ENCODE measurements around the gene GC. TPM values are rescaled to one million over a fixed set of nuclear protein-coding genes. Genes with fewer than 3 reads are reported as not detected.
"Not testable (repeated sequence)": the region's sequence is repeated elsewhere in the genome, so short reads cannot be mapped to it uniquely, and the experiment has no call there.

The GC gene
- total RNA-seq, 2 experiments from 2014 or later = not detected

DNA sequence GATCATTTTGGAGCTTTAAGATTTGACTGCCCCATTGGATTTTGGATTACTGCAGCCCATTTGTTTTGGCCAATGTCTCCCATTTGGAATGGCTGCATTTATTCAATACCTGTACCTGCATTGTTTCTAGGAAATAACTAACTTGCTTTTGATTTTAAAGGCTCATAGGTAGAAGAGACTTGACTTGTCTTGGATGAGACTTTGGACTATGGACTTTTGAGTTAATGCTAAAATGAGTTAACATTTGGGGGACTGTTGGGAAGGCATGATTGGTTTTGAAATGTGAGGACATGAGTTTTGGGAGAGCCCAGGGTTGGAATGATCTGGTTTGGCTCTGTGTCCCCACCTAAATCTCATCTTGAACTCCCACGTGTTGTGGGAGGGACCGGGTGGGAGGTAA lies 45.1 kb downstream of the GC start:
- POLR2A ChIA-PET; H3K27ac Mint-ChIP-seq; H3K4me1 Mint-ChIP-seq; H3K4me3 Mint-ChIP-seq; H3K9me3 Mint-ChIP-seq; ATAC-seq (ENCODE audit: low read depth); DNase-seq; H3K27me3 Mint-ChIP-seq; H3K36me3 Mint-ChIP-seq: not testable (repeated sequence)

- Mint-ChIP-seq H3K36me3 (no peaks in the 10 kb centered on the region), H3K9me3 (peaks cover 4% of the 10 kb centered on the region), H3K4me3 (no peak overlapping the region), H3K27me3 (peaks cover 2% of the 10 kb centered on the region), H3K4me1 (no peaks in the 10 kb centered on the region), H3K27ac (no peak overlapping the region)
- DNase-seq = no peak
- POLR2A ChIA-PET = no interaction called here
- ATAC-seq (ENCODE audit: low read depth) = no peak
Measured at GRCh38 chr4:71732706-71733105, 51.2 kb downstream of the GC start.

- POLR2A ChIA-PET = no interaction called here
- H3K4me3 Mint-ChIP-seq = no peak overlapping the region
- DNase-seq (no peak), ATAC-seq (ENCODE audit: low read depth) (no peak)
- peaks cover 2% of the 10 kb centered on the region for H3K27me3 Mint-ChIP-seq
- H3K4me1 Mint-ChIP-seq = no peaks in the 10 kb centered on the region
- H3K36me3 Mint-ChIP-seq = no peaks in the 10 kb centered on the region
- peaks cover 1% of the 10 kb centered on the region for H3K9me3 Mint-ChIP-seq
- H3K27ac Mint-ChIP-seq = no peak overlapping the region
Measured at GRCh38 chr4:71732066-71732465, 51.8 kb downstream of the GC start.

- Mint-ChIP-seq H3K27me3 (peaks cover 2% of the 10 kb centered on the region), H3K4me3 (no peak overlapping the region), H3K4me1 (no peaks in the 10 kb centered on the region), H3K36me3 (no peaks in the 10 kb centered on the region), H3K27ac (no peak overlapping the region), H3K9me3 (no peaks in the 10 kb centered on the region)
- ATAC-seq (ENCODE audit: low read depth) (no peak), DNase-seq (no peak)
- POLR2A ChIA-PET = no interaction called here
Measured at GRCh38 chr4:71729856-71730255, 54.0 kb downstream of the GC start.

DNA sequence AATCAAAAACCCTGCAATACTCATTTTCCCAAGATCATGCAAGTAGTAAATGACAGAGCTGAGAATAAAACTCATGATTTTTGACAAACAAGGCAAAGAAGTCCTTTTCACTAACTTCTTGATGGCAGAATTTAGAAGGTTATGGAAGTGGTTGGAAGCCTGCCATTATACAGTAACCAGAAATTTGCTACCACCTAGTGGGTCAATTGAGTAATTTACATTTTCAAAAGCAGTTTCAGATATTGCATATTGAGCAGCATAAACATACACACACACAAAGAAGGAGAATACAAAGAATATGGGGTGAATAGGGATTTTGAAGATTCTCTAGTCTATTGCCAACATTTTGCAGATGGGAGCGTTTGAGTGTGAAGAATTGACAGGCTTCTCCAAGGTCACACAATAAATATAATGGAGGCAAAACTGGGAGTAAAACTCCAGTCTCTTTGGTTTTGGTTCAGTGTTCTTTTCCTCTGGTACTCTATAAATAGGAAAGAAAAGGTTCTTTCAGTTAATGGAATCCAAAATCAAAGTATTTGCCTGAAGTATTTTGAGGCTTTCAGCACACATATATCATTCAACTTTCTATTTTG lies 70.2 kb downstream of the GC start:
- Mint-ChIP-seq H3K4me1 (no peaks in the 10 kb centered on the region), H3K36me3 (no peaks in the 10 kb centered on the region), H3K27me3 (peaks cover 8% of the 10 kb centered on the region), H3K4me3 (no peak overlapping the region), H3K9me3 (no peaks in the 10 kb centered on the region), H3K27ac (no peak overlapping the region)
- ATAC-seq (ENCODE audit: low read depth) (no peak), DNase-seq (no peak)
- POLR2A ChIA-PET = no interaction called here

DNA sequence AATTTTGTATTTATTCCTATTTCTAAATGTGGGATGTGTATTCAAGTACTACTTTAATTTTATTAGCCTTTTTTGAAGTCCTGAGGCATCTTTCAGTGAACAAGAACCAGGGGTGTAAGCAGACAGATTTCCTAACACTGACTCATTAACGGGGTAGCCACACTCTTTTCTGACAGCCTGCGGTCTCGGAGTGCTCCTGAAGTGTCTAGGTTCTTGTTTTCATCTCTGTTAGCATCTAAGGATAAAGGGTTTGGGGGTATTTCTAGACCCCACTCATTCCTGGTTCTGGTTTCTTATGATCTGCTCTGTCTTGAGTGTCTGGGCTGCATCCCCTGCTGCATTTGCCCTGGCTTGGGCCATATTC lies 71.9 kb downstream of the GC start:
- POLR2A ChIA-PET = no interaction called here
- no peak overlapping the region for H3K27ac Mint-ChIP-seq
- H3K4me1 Mint-ChIP-seq = no peaks in the 10 kb centered on the region
- no peak for ATAC-seq (ENCODE audit: low read depth)
- H3K9me3 Mint-ChIP-seq = no peaks in the 10 kb centered on the region
- H3K27me3 Mint-ChIP-seq = peaks cover 8% of the 10 kb centered on the region
- DNase-seq = no peak
- H3K4me3 Mint-ChIP-seq = no peak overlapping the region
- no peaks in the 10 kb centered on the region for H3K36me3 Mint-ChIP-seq

- Mint-ChIP-seq H3K27ac (no peak overlapping the region), H3K4me3 (no peak overlapping the region), H3K36me3 (no peaks in the 10 kb centered on the region), H3K27me3 (peaks cover 8% of the 10 kb centered on the region), H3K9me3 (no peaks in the 10 kb centered on the region), H3K4me1 (no peaks in the 10 kb centered on the region)
- no peak for DNase-seq
- no peak for ATAC-seq (ENCODE audit: low read depth)
- POLR2A ChIA-PET = no interaction called here
Measured at GRCh38 chr4:71711044-71711984, 72.6 kb downstream of the GC start.

DNA sequence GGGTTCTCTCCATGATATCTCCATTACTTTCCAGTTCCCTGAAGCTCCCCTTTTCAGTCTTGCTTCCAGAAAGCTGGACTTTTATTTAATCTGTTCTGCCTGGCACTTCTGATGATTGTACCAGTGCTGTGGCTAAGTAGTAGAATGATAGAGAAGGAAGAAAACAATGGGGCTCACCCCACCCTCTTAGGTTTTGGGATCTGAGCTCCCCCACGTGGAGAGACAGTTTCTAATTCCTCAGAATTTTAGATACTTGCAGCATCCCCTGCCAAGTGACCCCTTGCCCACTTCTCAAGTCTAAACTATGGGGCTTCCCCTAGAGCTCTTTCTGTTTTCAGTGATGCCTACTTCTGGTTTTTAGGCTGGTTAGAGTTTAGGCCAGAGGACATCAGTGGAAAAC lies 73.9 kb downstream of the GC start:
- Mint-ChIP-seq H3K27me3 (peaks cover 3% of the 10 kb centered on the region), H3K36me3 (no peaks in the 10 kb centered on the region), H3K4me3 (no peak overlapping the region), H3K4me1 (no peaks in the 10 kb centered on the region), H3K27ac (no peak overlapping the region), H3K9me3 (no peaks in the 10 kb centered on the region)
- DNase-seq = no peak
- POLR2A ChIA-PET = no interaction called here
- no peak for ATAC-seq (ENCODE audit: low read depth)

- ATAC-seq (ENCODE audit: low read depth) (no peak), DNase-seq (no peak)
- H3K36me3 Mint-ChIP-seq = no peaks in the 10 kb centered on the region
- peaks cover 10% of the 10 kb centered on the region for H3K27me3 Mint-ChIP-seq
- H3K27ac Mint-ChIP-seq = no peak overlapping the region
- no peaks in the 10 kb centered on the region for H3K4me1 Mint-ChIP-seq
- POLR2A ChIA-PET = no interaction called here
- H3K9me3 Mint-ChIP-seq = no peaks in the 10 kb centered on the region
- no peak overlapping the region for H3K4me3 Mint-ChIP-seq
Measured at GRCh38 chr4:71698141-71698540, 85.7 kb downstream of the GC start.

- ATAC-seq (ENCODE audit: low read depth) = no peak
- H3K4me3 Mint-ChIP-seq = no peak overlapping the region
- no peak for DNase-seq
- POLR2A ChIA-PET = no interaction called here
- peaks cover 8% of the 10 kb centered on the region for H3K27me3 Mint-ChIP-seq
- H3K27ac Mint-ChIP-seq = no peak overlapping the region
- H3K9me3 Mint-ChIP-seq = no peaks in the 10 kb centered on the region
- no peaks in the 10 kb centered on the region for H3K36me3 Mint-ChIP-seq
- no peaks in the 10 kb centered on the region for H3K4me1 Mint-ChIP-seq
Measured at GRCh38 chr4:71697031-71697430, 86.8 kb downstream of the GC start.

DNA sequence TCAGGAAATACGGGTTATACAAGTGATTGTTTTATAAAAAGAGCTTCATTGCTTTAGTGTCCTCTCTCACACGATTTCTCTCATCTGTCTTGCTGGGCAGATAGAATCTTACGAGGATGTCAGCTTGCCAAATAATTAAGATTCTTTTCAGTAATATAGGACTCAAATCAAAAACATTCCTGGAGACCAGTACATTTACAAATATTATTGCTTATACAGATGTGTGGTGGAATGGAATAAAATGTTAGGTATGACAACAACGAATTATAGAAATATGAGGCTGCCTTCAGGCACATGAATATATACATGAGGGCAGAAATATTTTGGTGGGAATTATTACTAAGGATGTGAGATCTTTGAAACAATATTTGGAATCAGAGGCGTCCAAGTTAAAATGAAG lies 88.9 kb downstream of the GC start:
- H3K9me3 Mint-ChIP-seq = no peaks in the 10 kb centered on the region
- H3K4me1 Mint-ChIP-seq = no peaks in the 10 kb centered on the region
- ATAC-seq (ENCODE audit: low read depth) = no peak
- POLR2A ChIA-PET = no interaction called here
- H3K36me3 Mint-ChIP-seq = no peaks in the 10 kb centered on the region
- H3K27ac Mint-ChIP-seq = no peak overlapping the region
- DNase-seq = no peak
- peaks cover 6% of the 10 kb centered on the region for H3K27me3 Mint-ChIP-seq
- H3K4me3 Mint-ChIP-seq = no peak overlapping the region

DNA sequence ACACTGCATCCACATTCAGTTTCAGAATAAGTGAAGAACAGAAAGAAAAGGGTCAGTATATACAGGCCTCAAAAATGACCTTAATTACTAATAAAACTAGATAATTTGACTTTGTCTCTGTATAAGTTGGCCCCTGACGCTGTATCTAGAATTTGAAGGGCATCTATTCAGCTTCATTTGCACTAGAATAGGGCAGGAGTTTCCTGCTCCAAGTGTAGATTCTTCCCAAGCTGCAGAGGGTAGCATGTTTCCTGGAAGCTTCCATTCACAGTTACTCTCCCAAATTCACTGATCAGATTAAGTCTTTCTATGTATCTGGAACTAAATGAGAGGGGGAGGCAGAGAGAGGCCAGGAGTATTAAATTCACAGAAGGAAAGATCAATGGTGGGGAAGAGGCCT lies 90.9 kb downstream of the GC start:
- Mint-ChIP-seq H3K27me3 (no peaks in the 10 kb centered on the region), H3K36me3 (no peaks in the 10 kb centered on the region), H3K27ac (no peak overlapping the region), H3K4me3 (no peak overlapping the region), H3K4me1 (no peaks in the 10 kb centered on the region), H3K9me3 (no peaks in the 10 kb centered on the region)
- POLR2A ChIA-PET = no interaction called here
- DNase-seq = no peak
- no peak for ATAC-seq (ENCODE audit: low read depth)

DNA sequence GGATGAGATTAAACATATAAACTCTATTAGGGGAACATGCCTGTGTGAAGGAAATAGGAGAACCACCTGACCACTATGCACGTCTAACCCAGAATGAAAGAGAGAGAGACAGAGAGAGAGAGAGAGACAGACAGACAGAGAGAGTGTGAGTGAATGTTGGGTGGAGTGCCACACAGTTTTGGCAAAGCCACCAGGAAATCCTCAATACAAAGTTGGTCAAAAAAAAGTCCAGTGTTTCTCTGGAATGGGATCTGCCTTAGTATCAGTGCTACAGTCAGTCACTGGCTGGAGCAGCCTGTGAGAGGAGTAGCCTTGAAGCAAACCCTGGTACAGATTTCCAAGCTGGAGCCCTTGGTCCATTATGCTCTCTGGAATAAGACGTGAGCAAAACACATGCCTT lies 91.7 kb downstream of the GC start:
- Mint-ChIP-seq H3K27ac (no peak overlapping the region), H3K27me3 (no peaks in the 10 kb centered on the region), H3K36me3 (no peaks in the 10 kb centered on the region), H3K9me3 (no peaks in the 10 kb centered on the region), H3K4me3 (no peak overlapping the region), H3K4me1 (no peaks in the 10 kb centered on the region)
- DNase-seq = no peak
- POLR2A ChIA-PET = no interaction called here
- ATAC-seq (ENCODE audit: low read depth) = no peak

Data from activated naive CD8-positive, alpha-beta T cell treated with anti-CD3 and anti-CD28 coated beads, Interleukin-2, amount 10 ng/mL, durations not matched to agents 7 days and 5 days (primary cell).